ENCODE results near the gene AMPD3.
A peak's percentile ranks its signal among the peaks of the same experiment; 100 is the strongest.

Gene AMPD3

GRCh38 chr11:10488934-10489691, 34.0 kb downstream of the AMPD3 start:
- peak overlapping the region; percentile 93 for H3K27ac ChIP-seq (ENCODE audit: low read length)
- H3K36me3 ChIP-seq (replicated peaks; ENCODE audit: low read depth, low read length): peaks cover 79% of the 10 kb centered on the region
- H2AFZ ChIP-seq (ENCODE audit: low read depth, low read length): no peak overlapping the region
- H3K79me2 ChIP-seq (ENCODE audit: low read length): peaks cover 11% of the 10 kb centered on the region
- no peaks in the 10 kb centered on the region for H3K27me3 ChIP-seq (ENCODE audit: low read depth, low read length)
- no peak for TF ChIP-seq CTCF (IDR thresholded peaks at IDR 0.05; ENCODE audit: low read depth, low read length)
- TF ChIP-seq EZH2phosphoT487 (IDR thresholded peaks at IDR 0.05; ENCODE audit: low read depth): no peak
- H3K4me3 ChIP-seq (ENCODE audit: low read length): peak overlapping the region; percentile 28
- peaks cover 44% of the 10 kb centered on the region for H3K4me1 ChIP-seq (ENCODE audit: low read length)
- peak overlapping the region; percentile 64; the same call in 1 of the 2 replicates for H3K9ac ChIP-seq (ENCODE audit: low read length)
- no peaks in the 10 kb centered on the region for H4K20me1 ChIP-seq (ENCODE audit: insufficient read depth, low read length)
- peak overlapping the region; percentile 65 for H3K4me2 ChIP-seq (ENCODE audit: low read length)
- peaks cover 2% of the 10 kb centered on the region; the same call in 1 of the 2 replicates for H3K9me3 ChIP-seq (ENCODE audit: insufficient read depth, low read length)

- Histone ChIP-seq H4K20me1 (ENCODE audit: insufficient read depth, low read length) (no peaks in the 10 kb centered on the region), H3K9me3 (ENCODE audit: insufficient read depth, low read length) (peaks cover 3% of the 10 kb centered on the region; the same call in 1 of the 2 replicates), H3K27ac (ENCODE audit: low read length) (peak overlapping the region; percentile 93; the same call in 1 of the 2 replicates), H3K4me1 (ENCODE audit: low read length) (peaks cover 46% of the 10 kb centered on the region), H3K79me2 (ENCODE audit: low read length) (peaks cover 11% of the 10 kb centered on the region), H3K4me2 (ENCODE audit: low read length) (no peak overlapping the region), H3K4me3 (ENCODE audit: low read length) (no peak overlapping the region), H2AFZ (ENCODE audit: low read depth, low read length) (no peak overlapping the region), H3K9ac (ENCODE audit: low read length) (no peak overlapping the region), H3K27me3 (ENCODE audit: low read depth, low read length) (no peaks in the 10 kb centered on the region), H3K36me3 (replicated peaks; ENCODE audit: low read depth, low read length) (peaks cover 82% of the 10 kb centered on the region)
- no peak for TF ChIP-seq CTCF (IDR thresholded peaks at IDR 0.05; ENCODE audit: low read depth, low read length)
- TF ChIP-seq EZH2phosphoT487 (IDR thresholded peaks at IDR 0.05; ENCODE audit: low read depth): no peak
Measured at GRCh38 chr11:10490032-10490397, 35.0 kb downstream of the AMPD3 start.

DNA sequence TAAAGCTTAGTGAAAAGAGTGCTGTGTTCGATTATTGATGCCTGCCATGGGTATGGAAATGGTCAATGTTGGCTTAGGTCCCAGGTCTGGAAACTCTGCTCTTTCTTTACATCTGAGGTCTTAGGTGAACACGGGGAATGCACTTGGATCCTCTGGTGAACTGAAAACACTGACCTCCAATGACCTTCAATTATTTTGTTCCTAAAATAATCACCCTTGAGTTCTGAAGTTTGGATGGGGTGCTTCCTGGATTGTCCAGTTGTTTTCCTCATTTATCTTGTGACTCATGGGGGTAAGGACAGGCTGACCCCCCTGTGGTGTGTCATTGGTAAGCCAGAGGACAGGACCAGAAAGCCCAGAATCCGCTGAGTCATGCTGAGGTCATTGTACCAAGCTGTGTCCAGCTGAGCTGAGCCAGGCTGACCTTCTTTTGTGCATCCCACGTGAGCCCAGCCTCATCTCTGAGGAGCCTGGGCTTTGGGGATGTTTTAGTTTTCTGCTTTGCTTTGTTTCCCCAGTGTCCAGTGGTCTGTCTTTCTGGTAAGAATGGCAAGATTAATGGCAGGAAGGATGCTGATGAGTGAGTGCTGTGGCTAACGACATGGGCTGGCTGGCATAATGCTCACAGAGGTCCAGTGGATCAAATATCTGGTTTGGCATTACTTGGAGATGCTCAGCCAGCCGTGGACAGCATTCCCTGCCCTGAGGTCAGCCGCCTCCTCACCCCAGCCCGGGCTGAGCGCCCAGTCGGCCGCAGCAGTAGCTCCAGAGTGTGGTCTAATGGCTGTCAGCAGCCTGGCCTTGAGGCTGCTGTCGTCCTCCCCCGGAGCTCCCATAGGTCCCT, 35.6 kb downstream of the AMPD3 start:
- Histone ChIP-seq H3K4me1 (ENCODE audit: low read length) (peaks cover 46% of the 10 kb centered on the region), H3K4me3 (ENCODE audit: low read length) (no peak overlapping the region), H3K27me3 (ENCODE audit: low read depth, low read length) (no peaks in the 10 kb centered on the region), H3K9me3 (ENCODE audit: insufficient read depth, low read length) (peaks cover 3% of the 10 kb centered on the region; the same call in 1 of the 2 replicates), H3K4me2 (ENCODE audit: low read length) (no peak overlapping the region), H3K9ac (ENCODE audit: low read length) (no peak overlapping the region), H2AFZ (ENCODE audit: low read depth, low read length) (no peak overlapping the region), H3K79me2 (ENCODE audit: low read length) (peaks cover 11% of the 10 kb centered on the region), H3K36me3 (replicated peaks; ENCODE audit: low read depth, low read length) (peaks cover 85% of the 10 kb centered on the region), H4K20me1 (ENCODE audit: insufficient read depth, low read length) (no peaks in the 10 kb centered on the region), H3K27ac (ENCODE audit: low read length) (no peak overlapping the region)
- no peak for TF ChIP-seq CTCF (IDR thresholded peaks at IDR 0.05; ENCODE audit: low read depth, low read length)
- no peak for TF ChIP-seq EZH2phosphoT487 (IDR thresholded peaks at IDR 0.05; ENCODE audit: low read depth)

- TF ChIP-seq EZH2phosphoT487 (IDR thresholded peaks at IDR 0.05; ENCODE audit: low read depth) (no peak), CTCF (IDR thresholded peaks at IDR 0.05; ENCODE audit: low read depth, low read length) (no peak)
- Histone ChIP-seq H2AFZ (ENCODE audit: low read depth, low read length) (no peak overlapping the region), H3K27ac (ENCODE audit: low read length) (no peak overlapping the region), H3K4me1 (ENCODE audit: low read length) (peaks cover 46% of the 10 kb centered on the region), H3K79me2 (ENCODE audit: low read length) (peaks cover 11% of the 10 kb centered on the region), H3K36me3 (replicated peaks; ENCODE audit: low read depth, low read length) (peaks cover 89% of the 10 kb centered on the region), H3K9ac (ENCODE audit: low read length) (no peak overlapping the region), H3K4me3 (ENCODE audit: low read length) (no peak overlapping the region), H3K4me2 (ENCODE audit: low read length) (no peak overlapping the region), H3K9me3 (ENCODE audit: insufficient read depth, low read length) (peaks cover 3% of the 10 kb centered on the region; the same call in 1 of the 2 replicates), H4K20me1 (ENCODE audit: insufficient read depth, low read length) (no peaks in the 10 kb centered on the region), H3K27me3 (ENCODE audit: low read depth, low read length) (no peaks in the 10 kb centered on the region)
Measured at GRCh38 chr11:10492084-10492483, 37.0 kb downstream of the AMPD3 start.
